NCI-H510A (cell line): ENCODE data around the gene PDE4C.
A peak's percentile ranks its signal among the peaks of the same experiment; 100 is the strongest.
"Not testable (repeated sequence)": the region's sequence is repeated elsewhere in the genome, so short reads cannot be mapped to it uniquely, and the experiment has no call there.

Experiments used
- DNase-seq: peaks from one replicate; lab custom pipeline; 2025; lab: John Stamatoyannopoulos, UW

PDE4C gene

GRCh38 chr19:18223860-18224524 is 2.2 kb downstream of the PDE4C start:
- no peak for DNase-seq

- DNase-seq = no peak
Observed at GRCh38 chr19:18221815-18222725, 4.2 kb downstream of the PDE4C start.

- DNase-seq = no peak
Observed at GRCh38 chr19:18220632-18221275, 5.5 kb downstream of the PDE4C start.

- DNase-seq = no peak
Observed at GRCh38 chr19:18219911-18220631, 6.2 kb downstream of the PDE4C start.

- no peak for DNase-seq
Observed at GRCh38 chr19:18218600-18218999, 7.6 kb downstream of the PDE4C start.

GRCh38 chr19:18218159-18218558 is 8.1 kb downstream of the PDE4C start:
- no peak for DNase-seq

- no peak for DNase-seq
Observed at GRCh38 chr19:18216789-18217188, 9.4 kb downstream of the PDE4C start.

GRCh38 chr19:18214779-18215433 is 11.3 kb downstream of the PDE4C start:
- DNase-seq = no peak

- no peak for DNase-seq
Observed at GRCh38 chr19:18211683-18212082, 14.6 kb downstream of the PDE4C start.

- not testable (repeated sequence) for DNase-seq
Observed at GRCh38 chr19:18209912-18210311, 16.3 kb downstream of the PDE4C start.

GRCh38 chr19:18208098-18208951 is 17.9 kb downstream of the PDE4C start:
- no peak for DNase-seq

GRCh38 chr19:18206018-18206417 is 20.2 kb downstream of the PDE4C start:
- DNase-seq = no peak

GRCh38 chr19:18205200-18205892 is 20.9 kb downstream of the PDE4C start:
- DNase-seq = peak; percentile 62

- DNase-seq = peak; percentile 78
Observed at GRCh38 chr19:18204394-18205199, 21.6 kb downstream of the PDE4C start.

- DNase-seq = peak; percentile 100
Observed at GRCh38 chr19:18203863-18204393, 22.3 kb downstream of the PDE4C start, which contains the start of gene RAB3A. RAB3A (minus strand) TSS chr19:18204042; CDS start chr19:18202740, 1,302 bp downstream.

GRCh38 chr19:18203408-18203862 is 22.8 kb downstream of the PDE4C start:
- DNase-seq = no peak

- no peak for DNase-seq
Observed at GRCh38 chr19:18202778-18203407, 23.3 kb downstream of the PDE4C start.

- no peak for DNase-seq
Observed at GRCh38 chr19:18202397-18202777, 23.9 kb downstream of the PDE4C start.
